NCI-H82 (cell line): ENCODE data around the gene ITM2C.
A peak's percentile ranks its signal among the peaks of the same experiment; 100 is the strongest.

Experiments
- DNase-seq: peaks from one replicate; lab custom pipeline; 2025; lab: John Stamatoyannopoulos, UW

Gene ITM2C

DNA sequence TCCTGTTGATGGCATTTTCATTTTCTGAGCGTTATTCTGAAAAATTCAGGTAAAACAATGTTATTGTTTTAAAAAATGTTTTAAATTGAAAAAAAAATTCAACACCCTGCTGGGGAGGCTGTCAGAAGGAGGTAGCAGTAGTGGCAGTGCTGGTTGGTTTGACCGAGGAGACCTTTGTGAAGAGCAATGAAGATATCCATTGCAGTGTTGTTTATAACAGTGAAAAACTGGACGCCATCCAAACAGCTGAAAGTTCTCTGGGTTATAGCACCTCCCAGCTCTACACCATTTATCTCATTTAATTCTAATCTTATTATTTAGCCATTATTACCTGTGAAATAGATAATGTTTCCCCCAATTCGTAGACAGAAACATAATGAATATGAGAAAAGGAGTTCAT is 12.6 kb upstream of the ITM2C start:
- no peak for DNase-seq

DNA sequence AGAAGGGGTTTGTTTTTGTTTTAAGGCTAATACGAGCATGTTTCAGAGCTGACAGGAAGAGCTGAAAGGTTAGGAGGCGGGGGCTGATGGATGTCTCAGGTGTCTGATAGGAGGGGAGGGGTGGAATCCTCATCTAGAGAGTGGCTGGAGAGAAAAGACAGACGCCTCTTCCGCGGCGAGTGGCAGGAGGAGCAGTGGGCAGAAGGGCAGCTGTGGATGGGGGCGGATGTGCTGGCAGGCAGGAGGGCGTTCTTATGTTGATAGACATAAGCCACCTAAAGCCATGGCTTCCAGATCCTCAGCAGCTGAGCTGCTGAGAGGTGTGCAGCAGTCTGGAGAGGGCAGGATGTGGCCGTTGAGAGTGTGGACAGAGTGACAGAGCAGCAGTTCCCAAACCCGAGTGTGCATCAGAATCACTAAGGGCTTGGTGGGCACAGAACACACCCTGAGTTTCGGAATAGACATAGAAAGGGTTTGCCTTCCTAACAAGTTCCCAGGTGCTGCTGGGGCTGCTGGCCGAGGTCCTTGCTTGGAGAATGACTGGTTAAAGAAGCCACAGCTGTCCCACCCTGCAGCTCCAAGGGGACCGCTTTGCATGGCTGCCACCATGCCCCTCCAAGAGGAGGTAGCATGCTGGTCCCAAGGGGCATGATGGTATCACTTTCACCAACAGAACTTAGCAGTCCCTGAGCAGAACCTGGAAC is 3.0 kb upstream of the ITM2C start:
- peak; percentile 71 for DNase-seq

DNA sequence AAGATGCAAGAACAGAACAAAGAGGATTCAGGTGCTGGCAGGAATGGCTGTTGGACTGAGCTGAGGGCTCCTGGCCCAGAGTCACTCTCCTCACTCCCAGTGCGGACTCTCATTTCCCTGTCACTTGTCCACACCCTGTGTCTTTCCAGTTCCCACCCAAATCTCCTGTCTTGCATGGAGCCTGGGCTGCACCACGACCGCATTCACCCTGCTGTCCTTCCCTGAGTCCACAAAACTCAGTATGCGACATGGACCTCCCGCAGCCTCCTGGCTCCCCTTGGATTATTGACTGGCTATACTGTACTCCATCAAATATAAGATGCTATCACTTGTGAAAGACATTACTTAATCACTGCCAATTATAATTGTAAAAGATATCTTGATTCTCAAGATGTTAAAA is 2.5 kb upstream of the ITM2C start:
- no peak for DNase-seq

DNA sequence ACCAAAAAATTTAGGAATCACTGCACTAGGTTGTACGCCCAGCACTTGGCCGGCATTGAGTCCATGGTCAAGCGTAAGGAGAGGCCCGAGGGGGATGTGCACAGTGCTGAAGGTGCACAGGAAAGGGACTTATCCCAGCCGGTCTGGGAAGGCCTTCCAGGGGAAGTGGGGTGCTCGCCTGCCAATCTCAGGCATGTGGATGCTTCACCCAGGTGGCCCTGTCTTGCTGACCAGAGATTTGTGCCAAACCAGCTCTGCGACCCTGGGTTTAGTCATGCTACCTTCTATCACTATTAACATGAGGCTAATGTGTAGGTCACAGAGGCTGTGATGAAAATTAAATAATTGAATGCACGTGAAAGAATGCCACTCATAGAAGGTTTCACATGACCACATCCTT is 1.7 kb upstream of the ITM2C start:
- no peak for DNase-seq

DNA sequence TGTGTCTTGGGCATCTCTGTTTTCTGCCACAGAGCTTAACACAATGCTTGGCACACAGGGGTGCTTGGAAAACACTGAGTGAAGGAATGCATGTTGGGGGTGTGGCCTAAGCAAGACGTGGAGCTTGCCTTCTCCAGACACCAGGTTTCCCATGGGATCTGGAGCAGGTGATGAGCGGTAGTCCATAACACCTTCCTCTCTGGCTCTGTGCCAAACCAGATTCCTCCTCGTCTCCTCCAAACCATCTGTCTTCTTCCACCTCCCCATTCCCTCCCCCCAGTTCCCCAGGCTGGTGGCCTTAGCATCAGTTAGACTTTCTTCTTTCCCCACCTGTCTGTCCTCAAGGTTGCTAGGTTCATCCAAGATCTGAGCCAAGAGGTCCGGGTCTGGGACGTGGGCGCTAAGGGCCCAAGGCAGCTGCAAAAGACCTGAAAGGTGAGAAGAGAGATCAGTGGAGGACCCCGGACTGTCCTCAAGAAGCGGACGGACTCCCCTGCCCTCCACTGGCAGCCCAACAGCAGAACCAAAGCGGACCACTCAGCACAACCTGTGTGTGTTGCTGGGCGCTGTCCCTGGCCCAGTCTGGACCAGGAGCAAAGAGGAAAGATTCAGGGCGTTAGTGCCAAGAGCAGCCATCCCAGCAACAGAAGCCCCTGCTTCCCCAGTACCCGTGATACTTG is 1.2 kb upstream of the ITM2C start:
- peak; percentile 93 for DNase-seq

DNA sequence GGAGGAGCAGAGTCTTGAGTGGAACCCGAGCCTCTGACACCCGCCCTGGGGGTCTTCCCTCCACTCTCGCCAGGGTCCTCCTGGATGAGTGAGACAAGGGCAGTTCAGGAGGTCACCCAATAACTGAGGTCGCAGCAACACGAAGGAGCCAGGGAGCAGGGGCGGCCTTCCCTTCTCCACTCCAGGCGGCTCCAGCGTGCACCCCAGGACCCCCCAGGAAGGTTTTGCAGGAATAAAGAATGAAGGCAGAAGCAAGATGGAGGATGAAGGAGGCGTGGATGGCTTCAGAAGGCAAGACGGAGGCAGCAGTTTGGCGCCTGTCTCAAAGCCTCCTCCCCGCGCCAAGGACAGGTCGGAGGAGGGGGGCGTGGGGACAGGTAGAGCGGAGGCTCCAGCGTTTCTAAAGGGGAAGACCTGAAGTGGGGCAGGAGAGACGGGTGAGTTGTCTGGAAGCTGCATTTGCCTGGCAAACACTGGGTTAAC is 579 bp upstream of the ITM2C start:
- DNase-seq, result no peak

DNA sequence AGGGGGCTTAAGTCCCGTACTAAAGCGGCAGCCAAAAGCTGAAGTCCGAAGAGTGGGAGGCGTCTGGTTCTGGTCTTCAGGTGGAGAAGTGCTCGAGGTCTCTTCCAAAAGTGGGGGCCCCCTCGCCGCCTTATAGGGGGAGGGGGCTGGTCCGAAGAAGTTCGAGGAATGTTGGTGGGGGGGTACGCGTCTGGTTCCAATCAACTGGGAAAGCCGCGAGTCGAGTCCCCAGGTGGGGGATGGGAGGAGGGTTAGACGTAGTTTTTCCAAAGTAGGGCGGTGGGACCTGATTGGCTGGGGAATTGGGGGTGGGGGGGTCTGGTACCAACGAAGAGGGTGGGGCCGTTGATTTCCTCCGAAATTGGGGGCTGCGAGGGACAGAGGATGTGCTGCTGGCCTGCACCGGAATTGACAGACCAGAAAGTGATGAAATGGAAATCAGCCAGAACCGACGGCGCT is 594 bp downstream of the ITM2C start:
- DNase-seq, result peak; percentile 62

DNA sequence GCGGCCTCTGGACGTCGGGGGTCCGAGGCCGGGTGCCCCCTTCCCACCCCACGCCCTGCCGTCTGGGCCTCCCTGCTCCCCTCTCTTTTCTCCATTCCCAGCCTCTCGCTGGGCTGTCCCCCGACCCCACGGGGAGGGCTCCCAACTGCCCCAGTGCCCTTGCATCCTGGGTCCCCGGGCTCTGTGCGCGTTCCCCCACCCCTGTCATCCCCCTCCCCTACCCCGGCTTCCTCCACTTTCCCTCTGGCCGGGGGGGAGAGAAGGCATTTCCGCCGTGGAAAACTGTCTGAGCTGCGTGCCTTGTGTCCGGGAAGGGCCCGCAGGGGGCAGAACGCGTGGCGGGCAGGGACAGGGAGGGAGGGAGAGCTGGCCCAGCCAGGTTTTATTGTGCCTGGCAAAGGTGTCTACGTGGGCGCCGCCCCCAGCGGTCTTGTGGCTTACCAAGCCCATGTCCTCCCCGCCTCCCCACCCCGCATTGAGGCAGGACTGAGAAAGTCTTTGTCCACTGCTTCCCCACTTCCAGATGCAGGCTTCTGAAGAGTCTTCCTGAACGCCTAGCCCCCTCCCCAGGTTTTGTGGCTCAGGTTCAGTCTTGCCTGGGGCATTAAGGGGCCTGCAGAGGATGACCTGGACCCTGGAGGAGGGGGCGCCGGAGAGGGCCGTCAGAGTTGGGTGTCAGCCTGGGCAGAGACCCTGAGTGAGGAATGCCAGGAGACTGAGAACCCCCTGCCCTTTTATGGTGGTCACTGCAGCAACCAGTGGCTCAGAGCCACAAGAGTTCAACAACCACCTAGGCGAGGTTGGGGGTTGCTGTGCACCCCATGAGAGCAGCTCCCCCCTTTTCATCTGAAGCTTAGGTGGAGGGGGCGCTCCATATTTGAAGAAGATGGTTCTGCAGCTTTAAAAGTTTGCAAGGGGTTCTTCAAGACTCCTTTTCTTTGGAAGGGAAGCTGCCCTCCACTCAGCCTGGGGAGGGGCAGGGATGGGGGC is 1.3 kb downstream of the ITM2C start:
- DNase-seq, result peak; percentile 63

DNA sequence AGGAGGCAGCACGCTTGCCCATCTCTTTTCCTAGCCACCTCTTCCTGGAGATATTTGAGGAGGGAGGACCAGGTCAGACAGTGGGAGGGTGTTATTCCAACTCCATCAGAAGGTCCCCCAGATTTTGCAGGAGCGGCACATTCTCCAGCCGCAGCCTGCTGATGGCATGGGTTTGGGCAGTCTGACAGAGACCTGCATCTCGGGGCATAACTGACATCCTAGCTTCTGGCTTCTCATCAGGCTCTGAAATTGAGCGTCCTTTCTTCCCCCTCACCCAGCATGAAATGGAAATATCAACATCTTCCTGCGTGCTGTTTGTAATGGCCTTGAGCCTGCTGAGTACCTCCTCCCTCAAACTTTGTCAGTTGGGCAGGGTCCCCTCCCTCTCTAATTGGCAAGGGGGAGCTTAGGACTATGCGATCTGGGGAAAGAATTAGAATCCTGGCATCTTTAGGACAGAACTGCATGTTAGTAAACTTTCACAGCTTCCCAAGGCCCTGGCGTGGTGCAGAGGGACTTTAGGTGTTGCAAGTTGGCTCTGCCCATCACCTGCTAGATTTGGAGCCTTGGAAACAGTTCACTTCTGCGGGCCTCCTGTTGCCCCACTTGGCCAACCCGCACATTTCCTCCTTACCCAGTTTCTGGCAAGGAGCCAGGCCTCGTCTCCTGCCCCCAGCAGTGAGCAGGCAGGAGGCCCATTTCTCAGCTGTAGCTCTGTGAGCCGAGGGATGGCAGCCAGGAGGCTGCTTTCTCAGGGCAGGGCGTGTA is 2.2 kb downstream of the ITM2C start:
- peak; percentile 62 for DNase-seq

DNA sequence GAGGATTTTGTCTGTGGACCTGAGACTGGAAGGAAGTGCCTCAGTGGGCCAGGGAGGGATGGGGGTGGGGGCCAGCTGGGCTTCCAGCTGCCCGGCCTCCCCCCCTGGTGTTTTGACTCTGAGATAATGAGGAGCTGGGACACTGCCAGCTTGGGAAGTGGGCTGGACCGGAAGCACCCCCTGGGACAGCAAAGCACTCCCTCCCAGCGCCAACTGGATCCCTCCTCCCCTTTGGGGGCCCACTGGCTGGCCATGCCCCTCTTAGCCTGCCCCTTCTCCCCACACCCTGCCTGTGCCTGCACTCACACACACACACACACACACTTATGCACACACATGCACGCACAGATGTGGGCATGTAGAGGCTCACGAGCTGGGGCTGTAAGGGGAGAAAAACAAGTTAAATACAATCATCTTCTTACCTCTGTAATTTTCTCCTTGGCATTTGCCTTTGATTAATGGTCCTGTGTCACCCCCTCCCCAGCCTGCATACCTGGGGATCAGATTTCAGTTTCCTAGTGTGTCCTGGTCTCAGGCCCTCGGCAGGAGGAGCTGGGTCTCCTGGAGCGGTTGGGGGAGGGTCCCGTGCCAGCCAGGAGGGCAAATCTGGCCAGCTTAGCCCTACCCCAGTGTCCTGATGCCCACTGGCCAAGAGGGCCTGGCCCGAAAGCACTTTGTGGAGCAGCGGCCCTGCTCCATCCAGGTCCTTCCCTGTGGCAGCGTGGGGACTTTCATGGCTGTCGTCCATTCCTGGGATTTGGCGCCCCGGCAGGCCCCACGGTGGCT is 3.6 kb downstream of the ITM2C start:
- DNase-seq, result peak; percentile 57

DNA sequence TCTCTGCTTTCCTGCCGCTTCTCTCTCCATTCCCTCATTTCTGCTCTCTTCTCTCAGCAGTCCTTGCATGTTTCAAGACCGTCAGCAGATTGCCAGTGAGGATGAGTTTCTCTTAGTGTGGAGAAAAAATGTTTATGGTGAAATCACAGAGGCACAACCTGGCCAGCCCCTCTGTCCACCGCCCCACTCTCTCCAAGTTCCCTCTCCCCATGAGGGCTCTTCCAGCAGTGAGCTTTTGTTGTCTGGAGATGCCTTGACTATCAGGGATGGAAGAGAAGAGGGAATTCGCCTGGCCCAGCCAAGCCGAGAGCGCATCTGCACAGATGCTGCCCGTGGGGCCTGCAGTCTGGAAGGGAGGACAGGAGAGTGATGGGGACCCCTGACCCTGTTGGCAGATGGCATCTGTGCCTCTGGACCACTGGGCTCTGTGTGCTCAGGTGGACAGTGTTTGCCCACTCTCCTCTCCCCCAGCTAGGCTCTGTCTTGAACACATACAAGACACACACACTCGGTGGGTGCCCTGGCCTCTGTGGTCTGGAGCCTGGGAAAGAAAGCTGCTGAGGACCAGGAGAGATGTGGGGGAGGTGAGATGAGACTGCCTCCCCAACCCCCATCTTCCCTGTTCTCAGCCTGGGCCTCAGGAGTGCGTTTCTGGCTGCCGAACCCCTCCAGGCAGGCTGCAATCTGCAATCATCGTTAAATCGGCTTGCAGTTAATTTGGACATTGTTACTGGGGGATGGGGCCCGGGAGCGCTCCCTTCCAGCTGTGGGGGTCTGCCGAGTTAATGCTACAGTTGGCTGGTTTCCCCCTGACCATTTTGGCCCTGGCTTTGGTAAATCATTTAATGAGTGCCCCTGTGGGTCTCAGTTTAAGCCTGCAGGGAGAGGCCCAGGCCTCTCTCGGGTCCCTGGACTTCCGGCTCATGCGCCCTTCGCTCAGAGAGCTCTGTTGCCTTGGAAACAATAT is 4.5 kb downstream of the ITM2C start:
- DNase-seq, result peak; percentile 64

DNA sequence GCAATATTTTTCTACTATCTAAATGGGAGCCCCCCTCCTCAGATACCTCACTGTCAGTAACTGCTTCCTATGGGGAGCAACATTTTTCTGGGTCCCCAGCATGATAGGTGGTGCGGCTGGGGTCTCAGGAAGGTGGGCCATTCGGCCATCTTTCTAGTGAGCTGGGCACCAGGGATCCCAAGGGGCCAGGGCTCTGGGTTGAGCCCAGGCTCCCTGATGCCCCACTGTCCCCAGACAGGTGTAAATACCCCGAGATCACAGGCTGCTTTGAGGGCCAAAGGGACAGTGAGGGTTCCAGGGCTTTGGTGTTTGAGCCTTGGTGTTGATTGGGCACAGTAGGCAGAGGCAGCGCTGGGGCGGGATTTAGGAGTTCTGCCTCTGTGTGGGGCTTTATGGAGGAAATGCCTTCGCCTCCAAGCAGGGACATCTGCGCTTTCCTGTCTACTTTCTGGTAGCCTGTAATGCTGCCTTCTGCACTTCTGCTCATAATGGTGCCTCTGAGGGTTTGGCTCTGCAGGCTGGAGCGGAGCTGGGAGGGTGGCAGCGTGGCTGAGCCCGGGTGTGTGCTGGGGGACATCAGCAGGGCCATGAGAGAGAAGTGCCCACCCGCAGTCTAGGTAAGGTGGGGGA is 5.3 kb downstream of the ITM2C start:
- peak; percentile 46 for DNase-seq

DNA sequence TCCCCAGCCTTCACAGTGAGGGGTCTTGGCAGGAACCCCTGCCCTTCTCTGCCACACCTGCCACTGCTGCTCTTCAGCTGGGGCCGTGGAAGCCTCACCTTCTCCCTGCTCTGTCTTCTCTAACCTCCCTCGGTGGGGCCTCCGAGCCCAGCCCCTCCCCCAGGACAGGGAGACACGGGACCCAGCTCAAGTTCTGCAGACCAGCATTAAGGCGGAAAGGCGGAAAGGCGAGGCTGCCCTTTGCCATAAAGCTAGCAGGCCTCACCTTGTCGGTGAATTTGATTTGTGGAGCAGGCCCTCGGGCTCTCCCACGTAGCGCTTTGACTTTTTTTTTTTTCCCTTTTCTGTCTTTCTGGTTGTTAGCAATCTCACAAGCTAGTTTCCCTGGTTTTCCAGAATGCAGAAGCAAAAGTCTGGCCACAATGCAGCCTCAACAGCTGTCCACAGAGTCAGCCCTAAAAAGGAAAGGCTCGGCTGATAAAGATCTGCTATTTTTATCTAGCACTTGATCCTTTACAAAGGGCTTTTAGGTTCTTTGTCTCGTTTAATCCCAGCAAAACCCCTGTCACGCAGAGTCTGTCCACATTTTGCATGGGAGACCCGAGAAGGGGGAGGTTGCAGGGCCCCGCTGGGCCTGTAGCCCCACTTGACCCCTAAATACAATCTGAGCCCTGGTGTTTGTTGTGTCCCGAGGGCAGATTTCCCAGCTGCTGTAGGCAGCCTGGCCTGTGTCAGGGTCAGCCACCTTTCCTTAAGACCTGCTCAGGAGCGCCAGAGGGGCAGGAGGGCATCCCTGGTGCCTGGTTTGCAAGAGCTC is 6.0 kb downstream of the ITM2C start:
- peak; percentile 82 for DNase-seq

DNA sequence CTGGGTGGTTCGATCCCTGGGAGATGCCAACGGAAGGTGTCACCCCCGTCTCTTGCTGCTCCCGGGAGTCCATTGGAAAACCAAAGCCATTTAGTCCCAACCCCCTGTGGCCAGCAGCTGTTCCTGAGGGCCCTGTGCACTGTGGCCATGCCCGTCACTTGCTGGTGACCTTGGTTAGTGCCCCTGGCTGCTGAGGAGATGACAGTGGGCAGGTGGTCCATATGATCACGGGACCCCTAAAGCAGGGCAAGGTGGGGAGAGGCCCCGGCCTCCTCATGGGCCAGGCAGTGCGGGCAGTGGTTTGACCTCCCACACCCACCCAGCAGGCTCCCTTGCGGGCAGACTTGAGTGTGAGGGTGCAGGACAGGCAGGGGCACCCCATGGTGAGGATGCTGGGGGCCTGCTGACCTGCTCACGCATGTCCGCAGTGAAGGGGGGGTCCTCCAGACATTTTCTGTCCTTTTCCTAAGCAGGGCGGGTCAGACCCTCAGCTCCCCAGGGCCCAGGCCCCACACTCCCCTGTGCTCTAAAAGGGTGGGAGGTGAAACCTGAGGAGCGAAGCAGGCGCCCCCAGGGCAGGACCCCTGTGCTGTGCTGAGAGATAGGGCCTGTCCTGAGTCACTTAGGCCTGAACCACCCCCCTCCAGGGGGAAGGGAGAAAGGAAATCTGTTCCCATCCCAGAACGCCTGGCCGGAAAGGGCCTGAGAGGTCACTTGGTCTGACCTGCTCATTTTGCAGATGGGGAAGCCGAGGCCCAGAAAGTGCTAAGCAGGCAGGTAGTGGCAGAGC is 6.8 kb downstream of the ITM2C start:
- no peak for DNase-seq

DNA sequence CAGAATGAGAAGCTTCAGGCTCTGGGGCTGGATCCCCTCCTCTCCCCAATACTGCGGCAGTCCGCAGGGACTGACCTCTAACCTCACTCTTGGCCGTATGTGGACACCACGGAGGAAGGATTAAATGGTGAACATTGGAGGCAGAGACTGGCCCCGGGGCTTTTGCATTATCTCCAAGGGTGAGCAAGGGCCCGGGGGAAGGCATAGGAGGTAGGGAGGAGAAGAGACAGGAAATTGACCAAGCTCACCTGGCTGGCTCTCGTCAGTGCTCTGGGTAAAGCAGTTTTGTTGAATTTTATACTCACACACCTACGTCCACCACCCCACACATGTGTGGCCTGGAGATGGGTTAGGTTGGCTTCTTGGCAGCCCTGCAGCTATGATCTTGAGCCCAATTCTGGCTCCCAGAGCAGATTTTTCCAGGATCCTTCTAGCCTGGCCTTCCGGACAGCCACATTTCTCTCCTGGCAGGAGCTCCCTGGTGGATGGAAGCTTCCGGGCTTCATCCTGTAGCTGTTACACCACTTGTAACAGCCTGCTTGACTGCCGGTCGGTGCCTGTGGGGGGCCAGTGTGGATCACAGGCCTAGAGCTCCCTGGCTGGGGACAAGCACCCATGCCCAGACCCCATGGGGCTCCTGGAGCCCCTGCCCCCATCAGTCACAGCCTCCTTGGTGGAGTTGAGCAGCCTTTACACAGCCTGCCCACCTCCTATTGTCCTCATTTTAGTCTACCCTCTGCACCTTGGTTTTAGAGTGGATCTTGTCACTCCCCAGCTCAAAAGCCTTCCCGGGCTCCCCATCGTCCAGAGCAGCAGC is 7.6 kb downstream of the ITM2C start:
- DNase-seq, result no peak

DNA sequence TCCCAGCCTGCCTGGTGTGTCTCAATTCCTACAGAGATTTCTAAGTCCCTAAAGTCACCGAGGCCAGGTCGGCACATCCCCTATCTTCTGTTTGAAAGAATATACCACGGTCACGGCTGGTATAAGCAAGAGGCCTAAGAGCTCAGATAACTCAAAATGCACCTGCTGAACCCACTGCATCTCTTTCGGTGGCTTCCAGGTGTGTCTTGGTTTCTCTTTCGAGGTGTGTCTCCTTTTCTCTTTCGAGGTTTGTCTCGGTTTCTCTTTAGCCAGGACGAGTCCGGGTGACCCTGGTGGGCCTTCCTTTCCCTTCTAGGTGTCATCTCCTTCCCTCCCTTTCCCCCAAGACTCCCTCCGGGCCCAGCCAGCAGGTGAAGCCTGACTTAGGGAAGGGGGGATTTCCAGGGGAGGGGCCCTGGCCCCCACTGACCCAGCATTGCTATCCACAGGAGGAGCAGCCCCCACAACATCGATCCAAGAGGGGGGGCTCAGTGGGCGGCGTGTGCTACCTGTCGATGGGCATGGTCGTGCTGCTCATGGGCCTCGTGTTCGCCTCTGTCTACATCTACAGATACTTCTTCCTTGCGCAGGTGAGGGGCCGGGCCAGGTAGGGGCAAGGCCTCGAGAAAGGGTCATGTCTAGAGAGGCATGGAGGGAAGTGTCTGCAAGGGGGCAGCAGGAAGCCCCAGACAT is 8.4 kb downstream of the ITM2C start:
- no peak for DNase-seq
